Measurements from ENCODE around the gene SLC2A5.

GRCh38 chr1:9118186-9118585, 48.8 kb upstream of the SLC2A5 start:
- TF ChIP-seq, protein P1, sequence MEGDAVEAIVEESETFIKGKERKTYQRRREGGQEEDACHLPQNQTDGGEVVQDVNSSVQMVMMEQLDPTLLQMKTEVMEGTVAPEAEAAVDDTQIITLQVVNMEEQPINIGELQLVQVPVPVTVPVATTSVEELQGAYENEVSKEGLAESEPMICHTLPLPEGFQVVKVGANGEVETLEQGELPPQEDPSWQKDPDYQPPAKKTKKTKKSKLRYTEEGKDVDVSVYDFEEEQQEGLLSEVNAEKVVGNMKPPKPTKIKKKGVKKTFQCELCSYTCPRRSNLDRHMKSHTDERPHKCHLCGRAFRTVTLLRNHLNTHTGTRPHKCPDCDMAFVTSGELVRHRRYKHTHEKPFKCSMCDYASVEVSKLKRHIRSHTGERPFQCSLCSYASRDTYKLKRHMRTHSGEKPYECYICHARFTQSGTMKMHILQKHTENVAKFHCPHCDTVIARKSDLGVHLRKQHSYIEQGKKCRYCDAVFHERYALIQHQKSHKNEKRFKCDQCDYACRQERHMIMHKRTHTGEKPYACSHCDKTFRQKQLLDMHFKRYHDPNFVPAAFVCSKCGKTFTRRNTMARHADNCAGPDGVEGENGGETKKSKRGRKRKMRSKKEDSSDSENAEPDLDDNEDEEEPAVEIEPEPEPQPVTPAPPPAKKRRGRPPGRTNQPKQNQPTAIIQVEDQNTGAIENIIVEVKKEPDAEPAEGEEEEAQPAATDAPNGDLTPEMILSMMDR (IDR thresholded peaks at IDR 0.05): no peak
- TF ChIP-seq POLR2AphosphoS5 (IDR thresholded peaks at IDR 0.05; ENCODE audit: insufficient read depth in 1 of 2, low read depth in 1 of 2) (no peak), POLR2A (IDR thresholded peaks at IDR 0.05) (no peak)
